Measurements from ENCODE around the gene CNOT6L.
"Not testable (repeated sequence)": the region's sequence is repeated elsewhere in the genome, so short reads cannot be mapped to it uniquely, and the experiment has no call there.

Gene CNOT6L

GRCh38 chr4:77818602-77819403 lies at the start of gene CNOT6L:
Gene CNOT6L (minus strand): TSS chr4:77819368. CDS start chr4:77819308, 60 bp downstream.
- DNase-seq = peak; percentile 73

GRCh38 chr4:77865259-77865658 lies 46.1 kb upstream of the CNOT6L start:
- no peak for DNase-seq

- not testable (repeated sequence) for DNase-seq
Observed at GRCh38 chr4:77863341-77863740, 44.2 kb upstream of the CNOT6L start.

- peak; percentile 91 for DNase-seq
Observed at GRCh38 chr4:77862478-77863216, 43.5 kb upstream of the CNOT6L start, which contains the start of gene MRPL1. Gene MRPL1 (plus strand): TSS chr4:77862830. CDS start chr4:77862849, 19 bp downstream.

GRCh38 chr4:77861495-77861894 lies 42.3 kb upstream of the CNOT6L start:
- DNase-seq = no peak

GRCh38 chr4:77859256-77859655 lies 40.1 kb upstream of the CNOT6L start:
- no peak for DNase-seq

- no peak for DNase-seq
Observed at GRCh38 chr4:77856152-77856551, 37.0 kb upstream of the CNOT6L start.

GRCh38 chr4:77854431-77855111 lies 35.4 kb upstream of the CNOT6L start:
- no peak for DNase-seq

- DNase-seq = peak; percentile 81
Observed at GRCh38 chr4:77852892-77853495, 33.8 kb upstream of the CNOT6L start.

- DNase-seq = no peak
Observed at GRCh38 chr4:77849278-77849965, 30.3 kb upstream of the CNOT6L start.

- no peak for DNase-seq
Observed at GRCh38 chr4:77848508-77848907, 29.3 kb upstream of the CNOT6L start.

GRCh38 chr4:77845929-77846328 lies 26.8 kb upstream of the CNOT6L start:
- no peak for DNase-seq

GRCh38 chr4:77845400-77845799 lies 26.2 kb upstream of the CNOT6L start:
- no peak for DNase-seq

- DNase-seq = no peak
Observed at GRCh38 chr4:77844363-77844762, 25.2 kb upstream of the CNOT6L start.

GRCh38 chr4:77843628-77844027 lies 24.5 kb upstream of the CNOT6L start:
- DNase-seq = no peak

GRCh38 chr4:77834403-77834802 lies 15.2 kb upstream of the CNOT6L start:
- DNase-seq = no peak

- DNase-seq = no peak
Observed at GRCh38 chr4:77833126-77833724, 14.1 kb upstream of the CNOT6L start.

GRCh38 chr4:77827343-77827742 lies 8.2 kb upstream of the CNOT6L start:
- no peak for DNase-seq

GRCh38 chr4:77826275-77826674 lies 7.1 kb upstream of the CNOT6L start:
- DNase-seq = no peak

GRCh38 chr4:77821775-77822174 lies 2.6 kb upstream of the CNOT6L start:
- DNase-seq = no peak

- DNase-seq = no peak
Observed at GRCh38 chr4:77820649-77821561, 1.7 kb upstream of the CNOT6L start.

All from GDM1 (cell line).